ENCODE data around the gene FBP2.

- no peak for TF ChIP-seq CTCF (IDR thresholded peaks at IDR 0.05)
- TF ChIP-seq POLR2A (IDR thresholded peaks at IDR 0.05): no peak
These were observed 60.0 kb downstream of the FBP2 start for GRCh38 chr9:94533601-94534000.

Data from esophagus squamous epithelium (tissue), 4 donors.